Osteocyte (in vitro differentiated cells): ENCODE measurements around the gene PTRH2. TPM values are rescaled to one million over a fixed set of nuclear protein-coding genes. Genes with fewer than 3 reads are reported as not detected.

Experiments used
- DNase-seq: peaks from one replicate; pipeline ENCODE4 v3.0.0; 2021; ENCODE audit warnings: mixed read lengths; ENCODE audit not compliant: unreplicated experiment; ENCODE audit errors: extremely low spot score
- H3K27ac Mint-ChIP-seq: one replicate; pipeline ENCODE4 v1.8.0; 2021; ENCODE audit warnings: mild to moderate bottlenecking, mixed read lengths; ENCODE audit not compliant: unreplicated experiment
- H3K27me3 Mint-ChIP-seq: one replicate; pipeline ENCODE4 v1.8.0; 2021; ENCODE audit warnings: mixed read lengths; ENCODE audit not compliant: unreplicated experiment
- H3K36me3 Mint-ChIP-seq: one replicate; pipeline ENCODE4 v1.8.0; 2021; ENCODE audit warnings: mixed read lengths; ENCODE audit not compliant: unreplicated experiment
- H3K4me1 Mint-ChIP-seq: one replicate; pipeline ENCODE4 v1.8.0; 2021; ENCODE audit warnings: mixed read lengths; ENCODE audit not compliant: unreplicated experiment
- H3K4me3 Mint-ChIP-seq: one replicate; pipeline ENCODE4 v1.8.0; 2021; ENCODE audit warnings: mild to moderate bottlenecking, moderate library complexity, mixed read lengths; ENCODE audit not compliant: unreplicated experiment
- H3K9me3 Mint-ChIP-seq: one replicate; pipeline ENCODE4 v1.8.0; 2021; ENCODE audit warnings: mixed read lengths; ENCODE audit not compliant: unreplicated experiment
- total RNA-seq: library from RNA; stranded (reverse); gene quantifications from 2 replicates; pipeline ENCODE4 v1.2.1, GENCODE V29; 2021
- TF ChIP-seq, protein P1 (sequence below): fragments of 200-600 bp; sonication (generic); IDR thresholded peaks from 2 replicates; pipeline ENCODE4 v1.5.0; 2021; ENCODE audit warnings: antibody characterized with exemption, mild to moderate bottlenecking, moderate library complexity

The PTRH2 gene
- total RNA-seq, 1 donor from 2014 or later, result 19.6 TPM

DNA sequence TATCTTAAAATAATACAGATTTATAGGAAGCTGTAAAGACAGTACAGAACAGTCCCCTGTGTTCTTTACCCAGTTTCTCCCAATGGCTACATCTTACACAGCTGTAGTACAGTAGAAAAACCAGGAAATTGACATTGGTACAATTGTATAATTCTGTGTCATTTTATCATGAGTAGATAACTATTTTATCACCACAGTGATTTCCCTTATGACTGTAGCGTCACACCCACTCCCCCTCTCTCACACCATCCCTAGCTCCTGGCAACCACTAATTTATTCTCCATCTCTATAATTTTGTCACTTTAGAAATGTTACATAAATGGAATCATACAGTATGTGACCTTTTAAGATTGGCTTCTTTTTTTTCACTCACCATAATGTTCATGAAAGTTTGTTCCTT, 56.6 kb downstream of the PTRH2 start:
- H3K36me3 Mint-ChIP-seq, result peaks cover 71% of the 10 kb centered on the region
- no peaks in the 10 kb centered on the region for H3K4me1 Mint-ChIP-seq
- no peak overlapping the region for H3K4me3 Mint-ChIP-seq
- no peak overlapping the region for H3K27ac Mint-ChIP-seq
- DNase-seq, result no peak
- TF ChIP-seq, protein P1, sequence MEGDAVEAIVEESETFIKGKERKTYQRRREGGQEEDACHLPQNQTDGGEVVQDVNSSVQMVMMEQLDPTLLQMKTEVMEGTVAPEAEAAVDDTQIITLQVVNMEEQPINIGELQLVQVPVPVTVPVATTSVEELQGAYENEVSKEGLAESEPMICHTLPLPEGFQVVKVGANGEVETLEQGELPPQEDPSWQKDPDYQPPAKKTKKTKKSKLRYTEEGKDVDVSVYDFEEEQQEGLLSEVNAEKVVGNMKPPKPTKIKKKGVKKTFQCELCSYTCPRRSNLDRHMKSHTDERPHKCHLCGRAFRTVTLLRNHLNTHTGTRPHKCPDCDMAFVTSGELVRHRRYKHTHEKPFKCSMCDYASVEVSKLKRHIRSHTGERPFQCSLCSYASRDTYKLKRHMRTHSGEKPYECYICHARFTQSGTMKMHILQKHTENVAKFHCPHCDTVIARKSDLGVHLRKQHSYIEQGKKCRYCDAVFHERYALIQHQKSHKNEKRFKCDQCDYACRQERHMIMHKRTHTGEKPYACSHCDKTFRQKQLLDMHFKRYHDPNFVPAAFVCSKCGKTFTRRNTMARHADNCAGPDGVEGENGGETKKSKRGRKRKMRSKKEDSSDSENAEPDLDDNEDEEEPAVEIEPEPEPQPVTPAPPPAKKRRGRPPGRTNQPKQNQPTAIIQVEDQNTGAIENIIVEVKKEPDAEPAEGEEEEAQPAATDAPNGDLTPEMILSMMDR, result no peak
- no peaks in the 10 kb centered on the region for H3K27me3 Mint-ChIP-seq
- peaks cover 9% of the 10 kb centered on the region for H3K9me3 Mint-ChIP-seq

DNA sequence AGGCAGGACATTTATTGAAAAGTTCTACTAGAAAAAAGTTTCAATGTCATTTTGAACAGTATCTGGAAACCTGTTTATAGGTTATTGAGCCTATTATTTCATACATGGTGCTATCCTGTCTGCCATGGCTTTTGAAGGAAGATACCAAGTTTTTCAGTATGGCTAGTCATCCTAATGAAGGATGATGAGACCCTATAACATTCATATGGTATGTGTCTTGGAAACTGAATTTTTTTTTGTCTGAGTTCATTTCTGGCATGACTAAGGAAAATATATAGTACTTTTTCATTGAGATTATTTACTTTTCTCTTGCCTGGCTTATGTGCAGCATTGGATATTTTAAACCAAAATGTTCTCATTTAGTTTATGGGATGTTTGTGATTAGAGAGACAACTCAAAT, 57.3 kb downstream of the PTRH2 start:
- Mint-ChIP-seq H3K4me3 (no peak overlapping the region), H3K9me3 (peaks cover 9% of the 10 kb centered on the region), H3K27me3 (no peaks in the 10 kb centered on the region), H3K4me1 (no peaks in the 10 kb centered on the region), H3K36me3 (peaks cover 69% of the 10 kb centered on the region), H3K27ac (no peak overlapping the region)
- TF ChIP-seq, protein P1, result no peak
- no peak for DNase-seq

Other genes starting within 250 kb of the PTRH2 start
- 42.3 and 45.2 TPM in 2 replicates for gene DHX40, start 141.8 kb downstream of the PTRH2 start, total RNA-seq
- 297 and 319 TPM in 2 replicates for gene CLTC, start 87.5 kb downstream of the PTRH2 start, total RNA-seq
- gene VMP1, start 224 bp upstream of the PTRH2 start, total RNA-seq, result 364 and 468 TPM in 2 replicates
- gene TUBD1, start 185.5 kb upstream of the PTRH2 start, total RNA-seq, result 6.9 and 7.9 TPM in 2 replicates
- 38.6 and 40.1 TPM in 2 replicates for gene RPS6KB1, start 185.7 kb upstream of the PTRH2 start, total RNA-seq